GM10248 (cell line): ENCODE measurements around the gene KIF26B.

Source experiments
- CTCF ChIA-PET: fragments of 300-600 bp; sonication (Branson Sonifier 250); formaldehyde crosslinking; extraction: SDS; loops from one replicate; lab custom pipeline; 2021; ENCODE audit warnings: antibody characterized with exemption; lab: Yijun Ruan, JAX
- POLR2A ChIA-PET: fragments of 350-650 bp; sonication (Branson Sonifier 250); formaldehyde crosslinking; extraction: SDS; loops from one replicate; lab custom pipeline; 2020; ENCODE audit warnings: antibody characterized with exemption; lab: Yijun Ruan, JAX
- DNase-seq: peaks from one replicate; pipeline ENCODE4 v3.0.0; 2012; ENCODE audit errors: extremely low spot score
- CTCF ChIP-seq: IDR thresholded peaks from 2 replicates; pipeline ENCODE4 v1.5.1; 2012; ENCODE audit warnings: mild to moderate bottlenecking, low read depth; ENCODE audit errors: extremely low read depth, missing control alignments, control extremely low read depth

The KIF26B gene

GRCh38 chr1:245608271-245608670 lies 453.5 kb downstream of the KIF26B start:
- ChIA-PET POLR2A (no interaction called here), CTCF (no interaction called here)
- TF ChIP-seq CTCF = no peak
- no peak for DNase-seq

GRCh38 chr1:245609354-245610150 lies 454.8 kb downstream of the KIF26B start:
- ChIA-PET CTCF (no interaction called here), POLR2A (no interaction called here)
- DNase-seq = peak; percentile 8
- TF ChIP-seq CTCF = no peak

GRCh38 chr1:245611251-245611650 lies 456.5 kb downstream of the KIF26B start:
- TF ChIP-seq CTCF = no peak
- DNase-seq = peak; percentile 2
- ChIA-PET POLR2A (no interaction called here), CTCF (interaction anchor here (2.3 kb wide), 1 partner anchor 14 kb away, joined by 5 read pairs; no protein-coding TSS in a partner anchor)

GRCh38 chr1:245614476-245614875 lies 459.7 kb downstream of the KIF26B start:
- TF ChIP-seq CTCF = no peak
- CTCF ChIA-PET = no interaction called here
- POLR2A ChIA-PET = no interaction called here
- DNase-seq = peak; percentile 2

- POLR2A ChIA-PET = no interaction called here
- no peak for DNase-seq
- TF ChIP-seq CTCF = no peak
- CTCF ChIA-PET = no interaction called here
These were observed 460.2 kb downstream of the KIF26B start for GRCh38 chr1:245615001-245615400.

GRCh38 chr1:245621589-245621988 lies 466.8 kb downstream of the KIF26B start:
- POLR2A ChIA-PET = no interaction called here
- no peak for TF ChIP-seq CTCF
- CTCF ChIA-PET = interaction anchor here (0.6 kb wide), 1 partner anchor 9 kb away, joined by 3 read pairs; no protein-coding TSS in a partner anchor
- no peak for DNase-seq
